ENCODE measurements around the gene ABHD14A. TPM values are rescaled to one million over a fixed set of nuclear protein-coding genes. Genes with fewer than 3 reads are reported as not detected.

ABHD14A gene
- total RNA-seq, 1 experiment from 2014 or later: 3.8 TPM

- DNase-seq (ENCODE audit: low spot score) (no peak), ATAC-seq (no peak)
- Mint-ChIP-seq H3K27me3 (ENCODE audit: low read depth) (no peaks in the 10 kb centered on the region), H3K9me3 (no peaks in the 10 kb centered on the region), H3K4me1 (no peaks in the 10 kb centered on the region), H3K27ac (no peak overlapping the region), H3K4me3 (no peak overlapping the region), H3K36me3 (peaks cover 40% of the 10 kb centered on the region)
- TF ChIP-seq E2F4 (CRISPR knock-in tag; IDR thresholded peaks at IDR 0.05; ENCODE audit: borderline replicate concordance, low read depth) (no peak), IRF1 (CRISPR knock-in tag; IDR thresholded peaks at IDR 0.05) (no peak), ZNF219 (CRISPR knock-in tag; IDR thresholded peaks at IDR 0.05; ENCODE audit: borderline replicate concordance) (no peak), NFATC4 (CRISPR knock-in tag; IDR thresholded peaks at IDR 0.05) (no peak), ELF4 (CRISPR knock-in tag; IDR thresholded peaks at IDR 0.05; ENCODE audit: low read depth) (no peak), ZNF396 (CRISPR knock-in tag; IDR thresholded peaks at IDR 0.05; ENCODE audit: borderline replicate concordance) (no peak), NFYB (CRISPR knock-in tag; conservative IDR thresholded peaks at IDR 0.05; ENCODE audit: low read depth) (no peak), NFE2L1 (CRISPR knock-in tag; IDR thresholded peaks at IDR 0.05) (no peak), HMGA2 (CRISPR knock-in tag; IDR thresholded peaks at IDR 0.05) (no peak), ZNF423 (CRISPR knock-in tag; IDR thresholded peaks at IDR 0.05) (no peak), OVOL2 (CRISPR knock-in tag; IDR thresholded peaks at IDR 0.05; ENCODE audit: borderline replicate concordance) (no peak), ZNF512 (CRISPR knock-in tag; IDR thresholded peaks at IDR 0.05; ENCODE audit: borderline replicate concordance) (no peak), ZNF281 (CRISPR knock-in tag; IDR thresholded peaks at IDR 0.05) (no peak)
- ChIA-PET CTCF (interaction anchor here (0.6 kb wide), 1 partner anchor 214 kb away, joined by 4 read pairs; no protein-coding TSS in a partner anchor), POLR2A (no interaction called here)
Measured at GRCh38 chr3:51932471-51933370, 42.1 kb upstream of the ABHD14A start.

GRCh38 chr3:51933471-51934138 lies 41.3 kb upstream of the ABHD14A start:
- DNase-seq (ENCODE audit: low spot score): no peak
- peaks cover 48% of the 10 kb centered on the region for H3K36me3 Mint-ChIP-seq
- ChIA-PET POLR2A (no interaction called here), CTCF (interaction anchor here (0.6 kb wide), 1 partner anchor 215 kb away, joined by 4 read pairs; no protein-coding TSS in a partner anchor)
- H3K4me3 Mint-ChIP-seq: no peak overlapping the region
- H3K4me1 Mint-ChIP-seq: no peaks in the 10 kb centered on the region
- no peak for ATAC-seq
- no peaks in the 10 kb centered on the region for H3K27me3 Mint-ChIP-seq (ENCODE audit: low read depth)
- H3K27ac Mint-ChIP-seq: no peak overlapping the region
- no peaks in the 10 kb centered on the region for H3K9me3 Mint-ChIP-seq
- TF ChIP-seq ZNF138 (CRISPR knock-in tag; conservative IDR thresholded peaks at IDR 0.05) (no peak), CTCF (IDR thresholded peaks at IDR 0.05) (no peak), FOXK1 (CRISPR knock-in tag; IDR thresholded peaks at IDR 0.05) (no peak), MAX (CRISPR knock-in tag; IDR thresholded peaks at IDR 0.05) (no peak), FOXP4 (CRISPR knock-in tag; IDR thresholded peaks at IDR 0.05) (no peak), EMX1 (CRISPR knock-in tag; IDR thresholded peaks at IDR 0.05) (no peak), SOX15 (CRISPR knock-in tag; IDR thresholded peaks at IDR 0.05) (no peak), NR2C2 (CRISPR knock-in tag; IDR thresholded peaks at IDR 0.05) (no peak), CREM (CRISPR knock-in tag; IDR thresholded peaks at IDR 0.05) (no peak)
